Smooth muscle cell (in vitro differentiated cells): ENCODE results near the gene FMN1. TPM values are rescaled to one million over a fixed set of nuclear protein-coding genes. Genes with fewer than 3 reads are reported as not detected.

Experiments used
- DNase-seq: peaks from one replicate; lab custom pipeline; 2025; ENCODE audit not compliant: unreplicated experiment; lab: John Stamatoyannopoulos, UW
- H2AFZ ChIP-seq: fragments of 200-600 bp; sonication (generic); 2 replicates; pipeline ENCODE4 v1.6.0; 2016; ENCODE audit warnings: antibody characterized with exemption, low read depth, mild to moderate bottlenecking
- H3F3A ChIP-seq: fragments of 200-600 bp; sonication (generic); 2 replicates; pipeline ENCODE4 v1.6.0; 2017; ENCODE audit warnings: antibody characterized with exemption, low read depth
- H3K27ac ChIP-seq: fragments of 200-600 bp; sonication (generic); 2 replicates; pipeline ENCODE4 v1.5.1; 2016; ENCODE audit warnings: low read depth, mild to moderate bottlenecking
- H3K27me3 ChIP-seq: fragments of 200-600 bp; sonication (generic); 2 replicates; pipeline ENCODE4 v1.6.1; 2016; ENCODE audit warnings: low read depth, mild to moderate bottlenecking
- H3K36me3 ChIP-seq: fragments of 200-600 bp; sonication (generic); 2 replicates; pipeline ENCODE4 v1.5.1; 2016; ENCODE audit warnings: low read depth
- H3K4me1 ChIP-seq: fragments of 200-600 bp; sonication (generic); 2 replicates; pipeline ENCODE4 v1.5.1; 2016; ENCODE audit warnings: low read depth
- H3K4me2 ChIP-seq: fragments of 200-600 bp; sonication (generic); 2 replicates; pipeline ENCODE4 v1.6.0; 2016; ENCODE audit warnings: mild to moderate bottlenecking
- H3K4me3 ChIP-seq: fragments of 200-600 bp; sonication (generic); 2 replicates; pipeline ENCODE4 v1.5.1; 2016; ENCODE audit warnings: mild to moderate bottlenecking
- H3K79me2 ChIP-seq: fragments of 200-600 bp; sonication (generic); 2 replicates; pipeline ENCODE4 v1.6.0; 2016; ENCODE audit warnings: low read depth, mild to moderate bottlenecking
- H3K9ac ChIP-seq: fragments of 200-600 bp; sonication (generic); 2 replicates; pipeline ENCODE4 v1.6.0; 2016; ENCODE audit warnings: low read depth
- H3K9me3 ChIP-seq: fragments of 200-600 bp; sonication (generic); replicated peaks from 2 replicates; pipeline ENCODE4 v1.5.1; 2016; ENCODE audit warnings: low read depth
- H4K20me1 ChIP-seq: fragments of 200-600 bp; sonication (generic); 2 replicates; pipeline ENCODE4 v1.6.0; 2016; ENCODE audit warnings: low read depth
- CTCF ChIP-seq: fragments of 200-600 bp; sonication (generic); IDR thresholded peaks from 2 replicates; pipeline ENCODE4 v1.5.1; 2017; ENCODE audit warnings: borderline replicate concordance, mild to moderate bottlenecking, antibody characterized with exemption; ENCODE audit not compliant: insufficient read depth, poor library complexity, severe bottlenecking
- WGBS: methylation state at CpG from one replicate; pipeline ENCODE4 v1.1.7; 2016; ENCODE audit warnings: low lambda C conversion rate; 5-methylcytosine and 5-hydroxymethylcytosine counted together
- polyA plus RNA-seq: library from polyadenylated mRNA; unstranded; fragments of >200 nt; fragmentation: Nextera tagmentation; extraction: Ambion mirVana; gene quantifications from 2 replicates; pipeline ENCODE4 v1.2.1, GENCODE V29; 2016
- total RNA-seq: library from RNA; depleted of rRNA; stranded (reverse); fragments of >200 nt; gene quantifications from 2 replicates; pipeline ENCODE4 v1.2.3, GENCODE V29; 2014

FMN1 gene
- total and polyA plus RNA-seq, 2 experiments from 2014 or later = 0.08 to 4.0 TPM

GRCh38 chr15:33068511-33068990 lies 126.0 kb downstream of the FMN1 start:
- H3K9me3 ChIP-seq = no peaks in the 10 kb centered on the region
- H3K9ac ChIP-seq = no peak overlapping the region
- no peaks in the 10 kb centered on the region for H4K20me1 ChIP-seq
- H3F3A ChIP-seq = no peaks in the 10 kb centered on the region
- peaks cover 17% of the 10 kb centered on the region for H3K27me3 ChIP-seq
- TF ChIP-seq CTCF = no peak
- peak overlapping the region; percentile 74 for H3K4me2 ChIP-seq
- peak overlapping the region; percentile 14 for H3K4me3 ChIP-seq
- H3K79me2 ChIP-seq = no peaks in the 10 kb centered on the region
- peak overlapping the region; percentile 67 for H3K27ac ChIP-seq
- DNase-seq = no peak
- peak overlapping the region; percentile 52 for H2AFZ ChIP-seq
- 30% methylated on average over 8 of the region's 8 CpGs for WGBS
- peaks cover 21% of the 10 kb centered on the region for H3K4me1 ChIP-seq
- no peaks in the 10 kb centered on the region for H3K36me3 ChIP-seq

GRCh38 chr15:33068007-33068481 lies 126.5 kb downstream of the FMN1 start:
- peaks cover 21% of the 10 kb centered on the region for H3K4me1 ChIP-seq
- peak overlapping the region; percentile 14 for H3K4me3 ChIP-seq
- peak overlapping the region; percentile 41 for H3K9ac ChIP-seq
- no peak for DNase-seq
- H3K9me3 ChIP-seq = no peaks in the 10 kb centered on the region
- peak overlapping the region; percentile 67 for H3K27ac ChIP-seq
- peaks cover 17% of the 10 kb centered on the region for H3K27me3 ChIP-seq
- peak overlapping the region; percentile 74 for H3K4me2 ChIP-seq
- no peak for TF ChIP-seq CTCF
- no peaks in the 10 kb centered on the region for H3K36me3 ChIP-seq
- no peaks in the 10 kb centered on the region for H3K79me2 ChIP-seq
- WGBS = 35% methylated on average over 14 of the region's 14 CpGs
- peak overlapping the region; percentile 52 for H2AFZ ChIP-seq
- H4K20me1 ChIP-seq = no peaks in the 10 kb centered on the region
- H3F3A ChIP-seq = no peaks in the 10 kb centered on the region

GRCh38 chr15:33067456-33067855 lies 127.1 kb downstream of the FMN1 start:
- Histone ChIP-seq H3K9ac (peak overlapping the region; percentile 41), H3K27ac (peak overlapping the region; percentile 67), H4K20me1 (no peaks in the 10 kb centered on the region), H2AFZ (peak overlapping the region; percentile 52), H3K79me2 (no peaks in the 10 kb centered on the region), H3K4me1 (peaks cover 21% of the 10 kb centered on the region), H3K4me2 (peak overlapping the region; percentile 74), H3F3A (no peaks in the 10 kb centered on the region), H3K36me3 (no peaks in the 10 kb centered on the region), H3K4me3 (peak overlapping the region; percentile 14), H3K27me3 (peaks cover 17% of the 10 kb centered on the region), H3K9me3 (no peaks in the 10 kb centered on the region)
- 48% methylated on average over 9 of the region's 9 CpGs for WGBS
- no peak for DNase-seq
- TF ChIP-seq CTCF = no peak

- no peak overlapping the region for H3K4me3 ChIP-seq
- no peak overlapping the region for H3K9ac ChIP-seq
- peaks cover 21% of the 10 kb centered on the region for H3K4me1 ChIP-seq
- H3K79me2 ChIP-seq = no peaks in the 10 kb centered on the region
- TF ChIP-seq CTCF = no peak
- no peaks in the 10 kb centered on the region for H3F3A ChIP-seq
- no peaks in the 10 kb centered on the region for H4K20me1 ChIP-seq
- H3K27ac ChIP-seq = no peak overlapping the region
- H3K27me3 ChIP-seq = peaks cover 9% of the 10 kb centered on the region
- no peak overlapping the region for H2AFZ ChIP-seq
- H3K9me3 ChIP-seq = no peaks in the 10 kb centered on the region
- WGBS = 92% methylated on average over 8 of the region's 8 CpGs
- no peak for DNase-seq
- H3K4me2 ChIP-seq = no peak overlapping the region
- no peaks in the 10 kb centered on the region for H3K36me3 ChIP-seq
These were observed 127.9 kb downstream of the FMN1 start for GRCh38 chr15:33066584-33066983.
